UCSD-AML1 (cell line): ENCODE data around the gene HTT.
A peak's percentile ranks its signal among the peaks of the same experiment; 100 is the strongest.

Source experiments
- DNase-seq: peaks from one replicate; lab custom pipeline; 2025; ENCODE audit not compliant: unreplicated experiment; lab: John Stamatoyannopoulos, UW

HTT gene

DNA sequence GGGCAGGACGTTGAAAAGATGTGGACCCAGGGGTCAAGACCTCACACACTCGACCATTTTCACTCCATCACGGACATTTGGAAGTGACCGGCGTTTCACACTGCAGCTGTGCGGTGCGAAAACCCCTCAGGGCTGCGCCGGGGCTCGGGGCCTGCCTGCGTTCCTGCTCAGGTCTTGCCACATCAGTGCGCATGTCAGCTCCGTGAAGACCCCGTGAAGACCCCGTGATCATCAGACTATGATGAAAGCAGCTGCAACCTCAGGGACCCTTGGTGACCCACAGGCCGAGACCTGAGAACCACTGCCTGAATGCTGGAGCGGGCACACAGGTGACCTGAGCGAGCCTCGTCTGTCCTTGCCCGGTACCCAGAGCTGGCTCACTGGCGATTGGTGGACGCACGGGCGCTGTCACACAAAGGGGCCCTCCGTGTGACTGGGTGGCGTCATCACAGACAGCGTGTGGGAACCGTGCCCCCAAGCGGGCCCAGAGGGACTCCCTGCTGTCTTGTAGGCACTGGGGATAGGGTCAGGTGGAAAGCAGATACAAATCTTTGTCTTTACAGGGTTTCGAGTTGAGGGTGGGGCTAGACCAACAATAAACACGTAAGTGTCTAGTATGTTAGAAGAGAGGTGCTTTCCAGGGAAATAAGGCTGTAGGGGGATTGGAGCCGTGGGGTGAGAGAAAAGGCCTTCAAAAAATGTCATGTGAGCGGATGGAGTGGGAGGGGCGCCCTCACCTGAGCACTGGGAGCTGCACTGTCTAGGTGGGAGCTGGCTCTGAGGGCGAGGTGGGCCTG lies 187.1 kb downstream of the HTT start:
- DNase-seq, result no peak

- no peak for DNase-seq
Measured at GRCh38 chr4:3262208-3263052, 187.9 kb downstream of the HTT start.

DNA sequence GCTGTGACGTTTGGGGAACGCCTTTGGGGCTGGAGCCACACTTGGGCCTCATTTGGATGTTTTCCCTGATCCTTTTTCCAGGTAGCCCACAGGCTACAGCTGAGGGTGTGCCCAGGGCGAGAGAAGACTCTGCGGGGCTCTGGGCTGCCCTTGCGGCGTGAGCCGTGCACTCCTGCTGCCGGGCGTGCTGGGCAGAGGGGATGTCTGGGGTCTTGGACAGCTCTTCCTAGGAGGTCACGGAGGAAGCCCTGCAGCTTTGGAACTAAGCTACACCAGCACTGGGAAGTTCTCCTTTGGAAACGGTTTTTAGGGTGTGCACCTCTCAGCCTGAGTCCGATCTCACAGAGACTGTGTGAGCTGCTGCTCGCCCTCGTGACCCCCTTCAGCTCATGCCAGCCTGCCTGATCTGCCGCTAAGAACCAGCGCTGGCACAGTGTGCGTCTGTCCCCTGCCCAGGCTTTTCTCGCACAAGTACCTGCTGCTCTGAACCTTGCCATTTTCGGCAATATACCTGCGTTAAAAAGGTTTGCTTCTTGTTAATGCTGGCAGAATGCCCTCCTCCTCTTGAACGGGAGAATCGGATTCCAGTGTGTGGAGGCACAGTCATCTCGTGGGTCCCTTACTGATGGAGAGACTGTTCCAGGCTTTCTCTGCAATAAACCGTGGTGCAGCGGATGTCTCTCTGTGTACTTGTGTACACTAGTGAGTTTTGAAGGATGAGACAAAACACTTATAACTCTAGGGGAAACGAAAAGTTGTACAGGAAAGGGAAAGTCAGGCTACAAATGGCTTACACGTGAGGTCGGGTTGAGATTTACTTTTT lies 188.8 kb downstream of the HTT start:
- DNase-seq, result no peak

GRCh38 chr4:3263876-3264193 lies 189.4 kb downstream of the HTT start:
- DNase-seq, result no peak

- DNase-seq, result no peak
Measured at GRCh38 chr4:3266076-3266475, 191.6 kb downstream of the HTT start.

DNA sequence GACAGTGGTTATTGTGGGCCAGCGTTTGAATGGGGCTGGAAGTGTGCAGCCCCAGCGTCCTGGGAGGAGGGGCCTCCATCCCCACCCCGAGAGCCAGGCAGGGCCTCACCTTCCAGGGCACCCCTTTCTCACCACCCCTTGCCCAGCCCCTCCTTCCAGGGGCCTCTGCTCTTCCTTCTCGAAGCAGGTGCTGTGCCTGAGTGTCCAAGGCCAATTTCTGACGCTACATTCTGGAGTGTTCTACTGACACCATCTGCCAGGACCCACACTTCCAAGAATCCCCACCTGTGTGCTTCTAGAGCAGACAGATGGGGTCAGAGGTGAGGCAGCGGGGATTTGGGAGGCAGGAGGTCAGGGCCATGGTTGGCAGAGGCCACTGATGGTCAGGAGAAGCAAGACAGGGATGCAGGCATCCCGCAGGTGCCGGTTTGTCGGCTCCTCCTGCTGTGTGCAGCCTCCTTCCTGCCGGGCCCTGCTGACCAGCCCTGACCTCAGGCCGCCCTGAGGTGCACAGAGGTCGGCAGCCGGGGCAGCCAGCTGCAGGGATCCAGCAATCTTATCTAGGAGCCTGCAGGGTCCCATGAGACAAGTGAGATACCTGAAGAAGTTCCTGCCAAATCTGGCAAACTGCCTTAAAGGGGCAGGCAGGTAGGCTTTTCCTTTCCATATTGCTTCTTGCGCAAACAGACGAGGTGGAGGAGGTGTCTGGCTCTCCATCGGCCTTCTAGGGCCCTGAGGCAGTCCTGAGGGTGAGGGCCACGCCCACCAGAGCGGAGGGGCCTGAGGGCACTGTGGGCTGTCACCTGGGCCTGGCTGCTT lies 193.3 kb downstream of the HTT start:
- no peak for DNase-seq

DNA sequence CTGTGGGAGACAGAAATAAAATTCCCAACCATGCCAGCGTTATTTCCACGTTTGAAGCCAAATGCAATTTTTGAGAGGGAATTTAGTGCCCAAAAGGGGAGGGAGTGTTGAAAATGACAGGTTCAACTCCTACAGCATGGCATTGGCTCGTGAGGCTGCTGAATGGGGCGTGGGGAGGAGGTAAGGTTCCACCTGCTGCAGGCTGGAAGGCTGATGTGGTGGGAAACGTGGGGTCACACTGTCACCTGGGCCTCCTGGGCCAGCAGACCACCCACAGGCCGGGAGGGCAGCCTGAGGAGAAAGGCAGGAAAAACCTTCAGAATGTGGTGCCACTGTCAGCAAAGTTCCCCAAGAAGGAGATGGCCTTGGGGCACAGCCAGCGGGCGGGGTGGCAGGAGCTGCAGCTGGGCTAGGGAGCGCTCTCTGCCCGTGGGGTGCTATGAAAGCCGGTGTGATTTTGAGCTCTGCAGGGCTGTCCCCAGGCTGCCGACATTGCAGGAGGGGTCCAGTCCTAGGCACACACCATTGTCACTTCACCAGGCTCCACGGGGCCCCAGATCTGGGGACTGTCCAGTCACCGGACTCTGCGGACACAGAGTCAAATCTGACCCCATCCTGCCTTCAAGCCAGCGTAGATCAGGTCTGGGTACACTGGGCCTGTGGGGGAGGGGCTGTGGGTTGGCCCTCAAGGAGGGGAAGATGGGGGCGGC lies 194.1 kb downstream of the HTT start:
- no peak for DNase-seq

- no peak for DNase-seq
Measured at GRCh38 chr4:3269105-3269927, 194.8 kb downstream of the HTT start.

DNA sequence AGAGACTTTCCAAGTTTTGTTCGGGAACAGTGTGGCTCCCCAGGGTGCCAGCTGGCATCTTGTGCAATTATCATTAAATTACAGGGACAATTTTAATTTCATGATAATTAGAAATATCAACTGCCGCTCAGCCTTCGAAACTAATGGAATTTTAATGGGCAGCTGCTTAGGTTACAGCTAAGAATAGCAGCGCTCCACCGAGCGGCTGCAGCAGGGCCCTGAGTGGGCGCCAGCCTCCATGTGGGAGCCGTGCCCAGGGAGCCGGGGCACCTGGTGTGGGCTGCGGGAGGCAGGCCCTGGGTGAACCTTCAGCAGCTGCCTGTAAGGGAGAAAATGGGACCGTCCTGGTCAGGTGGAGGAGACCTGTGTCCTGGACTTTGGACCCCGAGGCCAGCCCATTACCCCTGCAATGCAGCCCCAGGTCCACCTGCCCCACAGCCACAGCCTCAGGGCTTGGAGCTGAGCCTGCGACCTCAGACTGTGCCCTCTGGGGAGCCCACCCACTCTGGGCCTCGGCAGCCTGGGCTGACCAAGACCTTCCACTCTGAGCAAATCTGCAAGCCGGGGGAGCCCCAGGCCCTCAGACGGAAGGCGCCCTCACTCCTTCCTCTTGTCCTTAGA lies 195.6 kb downstream of the HTT start:
- DNase-seq, result no peak

DNA sequence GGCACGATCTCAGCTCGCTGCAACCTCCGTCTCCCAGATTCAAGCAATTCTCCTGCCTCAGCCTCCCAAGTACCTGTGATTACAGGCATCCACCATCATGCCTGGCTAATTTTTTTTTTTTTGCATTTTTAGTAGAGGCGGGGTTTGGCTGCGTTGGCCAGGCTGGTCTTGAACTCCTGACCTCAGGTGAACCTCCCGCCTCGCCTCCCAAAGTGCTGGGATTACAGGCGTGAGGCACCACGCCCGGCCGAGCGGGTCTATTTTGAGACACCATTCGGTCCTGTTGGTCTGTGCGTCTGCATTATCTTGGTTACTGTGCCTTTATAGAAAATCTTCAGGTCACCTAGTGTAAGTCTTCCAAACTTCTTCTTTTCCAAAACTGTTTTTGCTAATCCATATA lies 196.7 kb downstream of the HTT start:
- DNase-seq, result no peak

- DNase-seq, result no peak
Measured at GRCh38 chr4:3276986-3277385, 202.5 kb downstream of the HTT start.

- no peak for DNase-seq
Measured at GRCh38 chr4:3280466-3280865, 206.0 kb downstream of the HTT start.

GRCh38 chr4:3283483-3283882 lies 209.0 kb downstream of the HTT start:
- no peak for DNase-seq

- no peak for DNase-seq
Measured at GRCh38 chr4:3283916-3284315, 209.4 kb downstream of the HTT start.

DNA sequence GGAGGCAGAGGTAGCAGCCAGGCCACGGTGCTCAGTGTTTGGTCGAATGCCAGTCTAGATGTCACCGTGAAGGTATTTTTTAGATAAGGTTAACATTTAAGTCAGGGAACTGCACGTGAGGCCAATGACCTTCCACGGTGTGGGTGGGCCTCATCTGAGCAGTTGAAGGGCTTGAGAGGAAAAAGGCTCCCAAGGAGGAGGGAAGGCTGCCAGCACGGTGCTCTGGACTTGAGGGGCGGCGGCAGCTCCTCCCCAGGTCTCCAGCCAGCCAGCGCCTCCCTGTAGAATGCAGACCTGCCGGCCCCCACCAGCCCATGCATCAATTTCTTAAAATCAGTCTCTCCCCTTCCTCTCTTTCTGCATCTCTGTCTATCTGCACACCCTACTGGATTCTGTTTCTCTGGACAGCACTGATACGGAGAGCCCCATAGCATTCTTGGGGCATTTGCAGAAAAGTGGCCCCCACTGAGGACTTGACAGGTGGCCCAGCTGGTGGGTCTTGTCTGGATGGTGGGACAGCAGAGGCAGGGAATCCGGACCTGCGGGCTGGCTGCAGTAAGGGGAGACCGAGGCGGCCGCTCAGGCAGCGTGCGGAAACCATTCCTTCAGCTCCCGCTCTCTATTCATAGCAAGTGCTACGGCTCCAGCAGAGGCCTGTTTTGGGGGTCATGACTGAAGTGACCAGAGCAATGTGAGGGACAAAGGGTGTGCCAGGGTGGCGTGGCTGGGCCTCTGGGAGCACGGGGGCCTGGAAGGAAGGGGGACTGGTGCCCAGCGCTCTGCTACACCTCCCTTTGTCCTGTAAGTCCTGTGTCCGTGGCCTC lies 210.5 kb downstream of the HTT start:
- no peak for DNase-seq

- DNase-seq, result peak; percentile 64
Measured at GRCh38 chr4:3285558-3286334, 211.3 kb downstream of the HTT start.
